GM23248 (cell line): ENCODE data around the gene DRAM1. TPM values are rescaled to one million over a fixed set of nuclear protein-coding genes. Genes with fewer than 3 reads are reported as not detected.

Experiments
- DNase-seq: peaks from one replicate; pipeline ENCODE4 v3.0.0-alpha.2; 2015
- H2AFZ ChIP-seq: fragments of 200-600 bp; sonication (generic); 2 replicates; pipeline ENCODE4 v1.6.1; 2016; ENCODE audit warnings: antibody characterized with exemption
- H3F3A ChIP-seq: fragments of 200-600 bp; sonication (generic); 2 replicates; pipeline ENCODE4 v1.6.1; 2016; ENCODE audit warnings: mild to moderate bottlenecking, antibody characterized with exemption, mixed run types; ENCODE audit not compliant: insufficient read depth
- H3K27ac ChIP-seq: fragments of 200-600 bp; sonication (generic); 2 replicates; pipeline ENCODE4 v1.5.1; 2016; ENCODE audit warnings: mild to moderate bottlenecking
- H3K27me3 ChIP-seq: fragments of 200-600 bp; sonication (generic); replicated peaks from 2 replicates; pipeline ENCODE4 v1.6.1; 2016; ENCODE audit warnings: mild to moderate bottlenecking; ENCODE audit not compliant: insufficient read depth
- H3K36me3 ChIP-seq: fragments of 200-600 bp; sonication (generic); 2 replicates; pipeline ENCODE4 v1.6.1; 2016; ENCODE audit warnings: low read depth, mild to moderate bottlenecking
- H3K4me1 ChIP-seq: fragments of 200-600 bp; sonication (generic); 2 replicates; pipeline ENCODE4 v1.6.1; 2016; ENCODE audit warnings: mild to moderate bottlenecking; ENCODE audit not compliant: insufficient read depth
- H3K4me2 ChIP-seq: fragments of 200-600 bp; sonication (generic); one replicate; pipeline ENCODE4 v1.6.1; 2016; ENCODE audit warnings: mild to moderate bottlenecking; ENCODE audit not compliant: unreplicated experiment
- H3K4me3 ChIP-seq: fragments of 200-600 bp; sonication (generic); 2 replicates; pipeline ENCODE4 v1.5.1; 2016; ENCODE audit warnings: mild to moderate bottlenecking
- H3K79me2 ChIP-seq: fragments of 200-600 bp; sonication (generic); 2 replicates; pipeline ENCODE4 v1.6.1; 2016; ENCODE audit warnings: mild to moderate bottlenecking; ENCODE audit not compliant: insufficient read depth
- H3K9ac ChIP-seq: fragments of 200-600 bp; sonication (generic); 2 replicates; pipeline ENCODE4 v1.6.1; 2016; ENCODE audit warnings: mild to moderate bottlenecking
- H3K9me2 ChIP-seq: fragments of 200-600 bp; sonication (generic); 2 replicates; pipeline ENCODE4 v1.6.1; 2016; ENCODE audit warnings: mixed run types, mild to moderate bottlenecking, moderate library complexity; ENCODE audit not compliant: insufficient read depth
- H3K9me3 ChIP-seq: fragments of 200-600 bp; sonication (generic); one replicate; pipeline ENCODE4 v1.6.1; 2017; ENCODE audit warnings: low read depth
- H4K20me1 ChIP-seq: fragments of 200-600 bp; sonication (generic); 2 replicates; pipeline ENCODE4 v1.6.0; 2016; ENCODE audit not compliant: insufficient read depth
- EZH2 ChIP-seq: fragments of 200-600 bp; sonication (generic); IDR thresholded peaks from 2 replicates; pipeline ENCODE4 v1.6.1; 2018; ENCODE audit warnings: antibody characterized with exemption, mild to moderate bottlenecking; ENCODE audit not compliant: insufficient read depth, poor library complexity, severe bottlenecking
- EZH2phosphoT487 ChIP-seq: fragments of 200-600 bp; sonication (generic); IDR thresholded peaks from 2 replicates; pipeline ENCODE4 v1.6.1; 2018; ENCODE audit warnings: antibody characterized with exemption, moderate library complexity, mild to moderate bottlenecking, low read depth; ENCODE audit not compliant: insufficient read depth
- WGBS, 2 experiments: methylation state at CpG; one replicate each; pipeline ENCODE4 v1.1.6; 2015 to 2017; ENCODE audit warnings: low lambda C conversion rate in 2 of 2, low coverage in 1 of 2; ENCODE audit errors: missing lambda C conversion rate in 2 of 2; 5-methylcytosine and 5-hydroxymethylcytosine counted together
- in situ Hi-C: fragments of 300-500 bp; cut with MboI; formaldehyde crosslinking; loops from 2 replicates; pipeline ENCODE4 v1.15.0; 2020
- polyA plus RNA-seq: library from polyadenylated mRNA; unstranded; fragments of >200 nt; fragmentation: Nextera tagmentation; extraction: Ambion mirVana; gene quantifications from 2 replicates; pipeline ENCODE4 v1.2.1, GENCODE V29; 2016
- total RNA-seq: library from RNA; depleted of rRNA; stranded (reverse); fragments of >200 nt; shearing (Covaris generic); gene quantifications from 2 replicates; pipeline ENCODE4 v1.2.3, GENCODE V29; 2014

The DRAM1 gene
- total and polyA plus RNA-seq, 2 experiments from 2014 or later = 86.8 to 99.2 TPM

DNA sequence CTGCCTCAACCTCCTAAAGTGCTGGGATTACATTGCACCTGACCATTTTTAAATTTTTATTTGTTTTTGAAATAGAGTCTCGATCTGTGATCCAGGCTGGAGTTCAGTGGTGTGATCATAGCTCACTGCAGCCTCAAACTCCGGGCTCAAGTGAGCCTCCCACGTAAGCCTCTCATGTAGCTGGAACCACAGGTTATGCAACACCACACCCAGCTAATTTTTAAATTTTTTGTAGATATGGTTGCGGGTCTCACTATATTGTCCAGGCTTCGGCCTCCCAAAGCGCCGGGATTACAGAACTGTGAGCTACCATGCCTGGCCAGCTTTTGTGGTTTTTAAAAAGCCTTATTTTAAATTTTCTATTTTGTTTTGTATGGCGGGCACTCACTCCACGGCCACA lies 2.2 kb upstream of the DRAM1 start:
- TF ChIP-seq EZH2phosphoT487 (no peak), EZH2 (no peak)
- H3K9me3 ChIP-seq = no peaks in the 10 kb centered on the region
- peaks cover 14% of the 10 kb centered on the region for H3K4me1 ChIP-seq
- H3K36me3 ChIP-seq = no peaks in the 10 kb centered on the region
- in situ Hi-C loops = no loop called here
- no peak overlapping the region for H3K4me3 ChIP-seq
- no peaks in the 10 kb centered on the region for H3K9me2 ChIP-seq
- peak overlapping the region; percentile 86; the same call in 1 of the 2 replicates for H3K27ac ChIP-seq
- no peak for DNase-seq
- peaks cover 25% of the 10 kb centered on the region for H3K79me2 ChIP-seq
- no peak overlapping the region for H3K9ac ChIP-seq
- H3K27me3 ChIP-seq = no peaks in the 10 kb centered on the region
- no peak overlapping the region for H3K4me2 ChIP-seq
- WGBS, 2 experiments = 91 to 94% methylated on average over 9 of the region's 9 CpGs
- H3F3A ChIP-seq = peaks cover 13% of the 10 kb centered on the region
- H4K20me1 ChIP-seq = no peaks in the 10 kb centered on the region
- 0 out of 2 replicates have a peak overlapping the region, but pooled peaks have one; percentile 82 for H2AFZ ChIP-seq

DNA sequence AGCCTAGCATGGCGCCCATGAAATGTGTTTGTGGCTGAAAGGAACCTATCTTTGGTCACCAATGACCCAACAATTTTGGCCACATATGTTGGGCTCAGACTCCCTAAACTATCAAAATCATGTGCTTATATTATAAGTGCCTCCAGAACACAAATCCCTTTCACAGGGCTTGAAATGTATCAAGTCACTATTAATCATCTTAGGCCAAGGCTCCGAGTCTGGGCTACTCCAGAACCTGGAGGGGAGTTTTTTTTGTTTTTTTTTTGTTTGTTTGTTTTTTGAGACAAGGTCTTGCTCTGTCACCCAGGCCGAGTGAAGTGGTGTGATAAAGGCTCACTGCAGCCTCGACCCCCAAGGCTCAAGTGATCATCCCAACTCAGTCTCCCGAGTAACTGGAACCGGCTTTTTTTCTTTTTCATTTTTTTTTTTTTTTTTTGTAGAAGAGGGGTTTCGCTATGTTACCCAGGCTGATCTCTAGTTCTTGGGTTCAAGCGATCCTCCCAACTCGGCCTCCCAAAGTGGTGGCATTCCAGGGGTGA lies 989 bp upstream of the DRAM1 start:
- Histone ChIP-seq H2AFZ (peak overlapping the region; percentile 82), H4K20me1 (no peaks in the 10 kb centered on the region), H3K4me3 (peak overlapping the region; percentile 83), H3K9ac (peak overlapping the region; percentile 87), H3K9me2 (no peaks in the 10 kb centered on the region), H3K9me3 (no peaks in the 10 kb centered on the region), H3K4me1 (peaks cover 14% of the 10 kb centered on the region), H3K36me3 (0 out of 2 replicates have a peak, but pooled peaks cover 7% of the 10 kb centered on the region), H3K4me2 (peak overlapping the region; percentile 69), H3K27ac (peak overlapping the region; percentile 86), H3K27me3 (no peaks in the 10 kb centered on the region), H3F3A (peaks cover 13% of the 10 kb centered on the region), H3K79me2 (peaks cover 36% of the 10 kb centered on the region)
- peak; percentile 62 for DNase-seq
- in situ Hi-C loops = no loop called here
- TF ChIP-seq EZH2phosphoT487 (no peak), EZH2 (no peak)
- 32 to 36% methylated on average over 9 of the region's 9 CpGs for WGBS, 2 experiments

DNA sequence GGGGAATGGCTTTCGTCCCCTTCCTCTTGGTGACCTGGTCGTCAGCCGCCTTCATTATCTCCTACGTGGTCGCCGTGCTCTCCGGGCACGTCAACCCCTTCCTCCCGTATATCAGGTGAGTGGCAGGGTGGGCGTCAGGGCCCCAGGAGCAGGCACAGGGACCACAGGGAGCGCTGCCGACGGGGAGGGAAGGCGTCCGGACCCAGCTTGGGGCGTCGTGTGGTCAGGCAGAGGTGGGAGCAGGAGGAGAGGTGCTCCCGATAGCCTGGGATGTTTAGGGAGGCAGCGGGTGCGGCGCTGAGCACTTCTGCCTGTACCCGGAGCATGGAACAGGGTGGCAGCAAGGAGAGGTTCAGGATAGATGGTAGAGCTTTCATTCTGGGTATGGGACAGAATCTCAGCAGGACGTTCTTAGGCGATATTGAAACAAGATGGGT lies 444 bp downstream of the DRAM1 start:
- Histone ChIP-seq H3K36me3 (0 out of 2 replicates have a peak, but pooled peaks cover 12% of the 10 kb centered on the region), H3K9me3 (no peaks in the 10 kb centered on the region), H3K4me1 (peaks cover 14% of the 10 kb centered on the region), H4K20me1 (no peaks in the 10 kb centered on the region), H3K27ac (peak overlapping the region; percentile 86), H3F3A (peaks cover 13% of the 10 kb centered on the region), H3K79me2 (peaks cover 48% of the 10 kb centered on the region), H3K27me3 (no peaks in the 10 kb centered on the region), H3K9ac (peak overlapping the region; percentile 87), H3K4me2 (peak overlapping the region; percentile 91), H3K4me3 (peak overlapping the region; percentile 83), H3K9me2 (no peaks in the 10 kb centered on the region), H2AFZ (peak overlapping the region; percentile 82)
- in situ Hi-C loops = no loop called here
- WGBS, 2 experiments = 1 to 2% methylated on average over 23 to 24 of the region's 24 CpGs
- TF ChIP-seq EZH2 = no peak
- no peak for TF ChIP-seq EZH2phosphoT487
- DNase-seq = peak; percentile 62

DNA sequence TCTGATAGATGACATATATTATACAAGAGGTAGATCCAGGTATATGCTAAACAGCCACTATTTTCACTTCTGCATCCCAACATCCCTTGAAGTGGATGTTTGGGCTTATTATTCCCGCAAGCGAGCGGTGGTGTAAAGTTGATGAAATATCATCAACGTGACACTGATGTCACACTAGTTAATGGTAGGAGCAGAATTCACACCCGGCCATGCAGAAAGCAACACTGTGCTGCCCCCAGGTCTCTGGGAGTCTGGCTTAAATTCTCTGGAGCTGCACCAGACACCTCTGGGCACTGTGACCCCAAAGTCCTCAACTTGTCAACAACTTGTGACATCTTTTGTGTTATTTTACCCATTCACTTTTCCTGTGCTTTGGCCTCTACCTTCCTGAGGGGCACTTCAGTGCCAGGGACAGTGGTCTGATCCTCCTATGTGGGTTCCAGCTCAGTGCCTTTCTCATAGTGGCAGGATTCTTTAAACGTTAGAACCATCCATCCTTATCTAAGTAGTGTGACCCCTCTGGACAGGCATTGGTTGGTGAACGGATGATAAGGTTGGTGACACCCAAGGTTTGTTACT lies 952 bp downstream of the DRAM1 start:
- peaks cover 13% of the 10 kb centered on the region for H3F3A ChIP-seq
- H3K79me2 ChIP-seq = peaks cover 53% of the 10 kb centered on the region
- peak; percentile 45 for DNase-seq
- H3K4me2 ChIP-seq = peak overlapping the region; percentile 91
- peaks cover 14% of the 10 kb centered on the region for H3K4me1 ChIP-seq
- TF ChIP-seq EZH2phosphoT487 (no peak), EZH2 (no peak)
- H3K4me3 ChIP-seq = peak overlapping the region; percentile 83
- no peaks in the 10 kb centered on the region for H3K9me2 ChIP-seq
- 18 to 19% methylated on average over 7 of the region's 7 CpGs for WGBS, 2 experiments
- H3K27ac ChIP-seq = peak overlapping the region; percentile 86
- H2AFZ ChIP-seq = peak overlapping the region; percentile 82
- H3K9ac ChIP-seq = peak overlapping the region; percentile 87
- no peaks in the 10 kb centered on the region for H4K20me1 ChIP-seq
- no peaks in the 10 kb centered on the region for H3K9me3 ChIP-seq
- no peaks in the 10 kb centered on the region for H3K27me3 ChIP-seq
- H3K36me3 ChIP-seq = 0 out of 2 replicates have a peak, but pooled peaks cover 13% of the 10 kb centered on the region
- in situ Hi-C loops = no loop called here
